Measurements from ENCODE around the gene RGS7. TPM values are rescaled to one million over a fixed set of nuclear protein-coding genes. Genes with fewer than 3 reads are reported as not detected.

The RGS7 gene
- total RNA-seq, 1 donor from 2014 or later = under 0.01 TPM

GRCh38 chr1:241077386-241078147 is 279.4 kb downstream of the RGS7 start:
- DNase-seq = no peak

GRCh38 chr1:241074507-241074906 is 282.5 kb downstream of the RGS7 start:
- no peak for DNase-seq

GRCh38 chr1:241068359-241068758 is 288.6 kb downstream of the RGS7 start:
- DNase-seq = no peak

- no peak for DNase-seq
These were observed 293.7 kb downstream of the RGS7 start for GRCh38 chr1:241063276-241063675.

GRCh38 chr1:241061062-241061461 is 295.9 kb downstream of the RGS7 start:
- no peak for DNase-seq

- no peak for DNase-seq
These were observed 308.4 kb downstream of the RGS7 start for GRCh38 chr1:241048622-241049021.

- DNase-seq = no peak
These were observed 311.3 kb downstream of the RGS7 start for GRCh38 chr1:241045659-241046058.

GRCh38 chr1:241034203-241034936 is 322.6 kb downstream of the RGS7 start:
- no peak for DNase-seq

- no peak for DNase-seq
These were observed 332.2 kb downstream of the RGS7 start for GRCh38 chr1:241024834-241025233.

GRCh38 chr1:241022366-241022765 is 334.6 kb downstream of the RGS7 start:
- no peak for DNase-seq

- no peak for DNase-seq
These were observed 335.9 kb downstream of the RGS7 start for GRCh38 chr1:241020851-241021697.

GRCh38 chr1:241012708-241013340 is 344.2 kb downstream of the RGS7 start:
- DNase-seq = no peak

GRCh38 chr1:241007668-241008067 is 349.3 kb downstream of the RGS7 start:
- no peak for DNase-seq

- no peak for DNase-seq
These were observed 357.2 kb downstream of the RGS7 start for GRCh38 chr1:240999826-241000225.

- no peak for DNase-seq
These were observed 358.5 kb downstream of the RGS7 start for GRCh38 chr1:240998441-240999015.

- no peak for DNase-seq
These were observed 359.0 kb downstream of the RGS7 start for GRCh38 chr1:240998024-240998423.

GRCh38 chr1:240993004-240993403 is 364.0 kb downstream of the RGS7 start:
- DNase-seq = no peak

GRCh38 chr1:240991230-240991629 is 365.8 kb downstream of the RGS7 start:
- no peak for DNase-seq

- DNase-seq = no peak
These were observed 369.1 kb downstream of the RGS7 start for GRCh38 chr1:240987928-240988327.

GRCh38 chr1:240985081-240985480 is 371.9 kb downstream of the RGS7 start:
- DNase-seq = no peak

- DNase-seq = no peak
These were observed 376.7 kb downstream of the RGS7 start for GRCh38 chr1:240980342-240980741.

- no peak for DNase-seq
These were observed 380.3 kb downstream of the RGS7 start for GRCh38 chr1:240976685-240977084.
